Thyroid gland (tissue), 4 donors: ENCODE measurements around the gene CTU1.

ENCODE experiments used
- CTCF ChIP-seq, 6 experiments: fragments of 200-600 bp in 3 of 6; fragments of 450-650 bp in 3 of 6; sonication (generic) in 3 of 6; IDR thresholded peaks; one replicate each; pipeline ENCODE4 v1.5.1; 2016 to 2019; ENCODE audit warnings: antibody characterized with exemption in 6 of 6, mild to moderate bottlenecking in 2 of 6, inconsistent platforms in 1 of 6, moderate library complexity in 1 of 6
- POLR2A ChIP-seq, 2 donors: fragments of 450-650 bp; IDR thresholded peaks; one replicate each; pipeline ENCODE4 v1.6.1; 2017; ENCODE audit warnings: antibody characterized with exemption in 2 of 2, mild to moderate bottlenecking in 2 of 2, moderate library complexity in 1 of 2

- TF ChIP-seq CTCF (IDR thresholded peaks at IDR 0.05) (no peak), POLR2A (IDR thresholded peaks at IDR 0.05) (no peak)
These were observed 3.4 kb upstream of the CTU1 start for GRCh38 chr19:51111606-51112005.
